PC-3 (cell line): ENCODE measurements around the gene AGRP. TPM values are rescaled to one million over a fixed set of nuclear protein-coding genes. Genes with fewer than 3 reads are reported as not detected.

Experiments used
- ATAC-seq: fragments of 200-7000 bp; cut with Tn5 transposase; 2 replicates; pipeline ENCODE4 v1.9.1; 2020; ENCODE audit warnings: mild to moderate bottlenecking, moderate library complexity
- BruUV-seq: library from RNA; stranded (reverse); fragments of 400-500 nt; replicated peaks from 2 replicates; lab custom pipeline; 2021; lab: Mats Ljungman, UMichigan
- CTCF ChIA-PET: fragments of 300-600 bp; sonication (Branson Sonifier 250); formaldehyde crosslinking; loops from one replicate; lab custom pipeline; 2022; ENCODE audit warnings: antibody characterized with exemption; lab: Charles Lee
- POLR2A ChIA-PET: fragments of 300-600 bp; sonication (Branson Sonifier 250); formaldehyde crosslinking; loops from one replicate; lab custom pipeline; 2022; ENCODE audit warnings: antibody characterized with exemption; ENCODE audit not compliant: unreplicated experiment; lab: Charles Lee
- DNase-seq: peaks from one replicate; pipeline ENCODE4 v3.0.0-alpha.2; 2015
- H2AFZ ChIP-seq: fragments of 300-600 bp; sonication (generic); 2 replicates; pipeline ENCODE4 v1.6.0; 2016; ENCODE audit warnings: antibody characterized with exemption, low read length
- H3F3A ChIP-seq: fragments of 300-600 bp; sonication (generic); one replicate; pipeline ENCODE4 v1.6.0; 2017; ENCODE audit warnings: antibody characterized with exemption, low read length, control low read depth, mild to moderate bottlenecking; ENCODE audit not compliant: unreplicated experiment
- H3K27ac ChIP-seq: fragments of 300-600 bp; sonication (generic); 2 replicates; pipeline ENCODE4 v1.5.1; 2016; ENCODE audit warnings: mild to moderate bottlenecking, low read length
- H3K27me3 ChIP-seq: fragments of 300-600 bp; sonication (generic); 2 replicates; pipeline ENCODE4 v1.6.1; 2016; ENCODE audit warnings: low read length, mixed read lengths
- H3K36me3 ChIP-seq: fragments of 300-600 bp; sonication (generic); 2 replicates; pipeline ENCODE4 v1.6.1; 2016; ENCODE audit warnings: low read depth, mixed run types, low read length, mixed read lengths
- H3K4me1 ChIP-seq: fragments of 300-600 bp; sonication (generic); 2 replicates; pipeline ENCODE4 v1.5.1; 2016; ENCODE audit warnings: low read length; ENCODE audit not compliant: insufficient read depth
- H3K4me2 ChIP-seq: fragments of 300-600 bp; sonication (generic); 2 replicates; pipeline ENCODE4 v1.6.0; 2016; ENCODE audit warnings: low read length
- H3K4me3 ChIP-seq: fragments of 300-600 bp; sonication (generic); 2 replicates; pipeline ENCODE4 v1.5.1; 2016; ENCODE audit warnings: mild to moderate bottlenecking, low read length, mixed read lengths
- H3K79me2 ChIP-seq: fragments of 300-600 bp; sonication (generic); 2 replicates; pipeline ENCODE4 v1.6.1; 2017; ENCODE audit warnings: low read length, mixed read lengths
- H3K9ac ChIP-seq: fragments of 300-600 bp; sonication (generic); 2 replicates; pipeline ENCODE4 v1.6.0; 2016; ENCODE audit warnings: mild to moderate bottlenecking, low read length
- H3K9me2 ChIP-seq: fragments of 300-600 bp; sonication (generic); replicated peaks from 2 replicates; pipeline ENCODE4 v1.6.1; 2016; ENCODE audit warnings: mixed run types, low read length, mixed read lengths
- H3K9me3 ChIP-seq: fragments of 300-600 bp; sonication (generic); 2 replicates; pipeline ENCODE4 v1.6.1; 2016; ENCODE audit warnings: low read length, mixed read lengths
- H4K20me1 ChIP-seq: fragments of 300-600 bp; sonication (generic); 2 replicates; pipeline ENCODE4 v1.6.1; 2016; ENCODE audit warnings: low read length, mixed read lengths
- CTCF ChIP-seq: fragments of 300-600 bp; sonication (generic); conservative IDR thresholded peaks from 2 replicates; pipeline ENCODE4 v1.5.1; 2017; ENCODE audit warnings: antibody characterized with exemption, low read depth, mild to moderate bottlenecking, low read length
- EZH2 ChIP-seq: fragments of 300-600 bp; sonication (generic); IDR thresholded peaks from one replicate; pipeline ENCODE4 v1.6.1; 2017; ENCODE audit warnings: antibody characterized with exemption, mild to moderate bottlenecking, low read length; ENCODE audit not compliant: unreplicated experiment
- EZH2phosphoT487 ChIP-seq: fragments of 300-600 bp; sonication (generic); IDR thresholded peaks from 2 replicates; pipeline ENCODE4 v1.6.1; 2018; ENCODE audit warnings: mild to moderate bottlenecking, antibody characterized with exemption, low read length, borderline replicate concordance
- intact Hi-C: fragments of 100-400 bp; cut with micrococcal nuclease; formaldehyde crosslinking; loops from 2 replicates; pipeline ENCODE4 v1.9.0; 2023
- total RNA-seq: library from RNA; depleted of rRNA; stranded (reverse); fragments of >200 nt; gene quantifications from 2 replicates; pipeline ENCODE4 v1.2.3, GENCODE V29; 2014

Gene AGRP
- total RNA-seq, 1 experiment from 2014 or later = not detected

- H3K9me3 ChIP-seq = no peaks in the 10 kb centered on the region
- no peak for TF ChIP-seq CTCF
- no peak for TF ChIP-seq EZH2phosphoT487
- no peak for TF ChIP-seq EZH2
- H3K36me3 ChIP-seq = no peaks in the 10 kb centered on the region
- ATAC-seq = no peak
- H3K9me2 ChIP-seq = no peaks in the 10 kb centered on the region
- no peaks in the 10 kb centered on the region for H3K4me1 ChIP-seq
- no peaks in the 10 kb centered on the region for H3K27me3 ChIP-seq
- BruUV-seq = no TSS peak
- no peak overlapping the region for H3K9ac ChIP-seq
- POLR2A ChIA-PET = no interaction called here
- H3K79me2 ChIP-seq = no peaks in the 10 kb centered on the region
- no peaks in the 10 kb centered on the region for H3F3A ChIP-seq
- CTCF ChIA-PET = no interaction called here
- H4K20me1 ChIP-seq = no peaks in the 10 kb centered on the region
- H3K4me2 ChIP-seq = no peak overlapping the region
- DNase-seq = no peak
- no peak overlapping the region for H3K4me3 ChIP-seq
- intact Hi-C loops = no loop called here
- no peak overlapping the region for H2AFZ ChIP-seq
- no peak overlapping the region for H3K27ac ChIP-seq
These were observed 40.6 kb downstream of the AGRP start for GRCh38 chr16:67442581-67443255.

GRCh38 chr16:67441907-67442306 is 41.4 kb downstream of the AGRP start:
- no peaks in the 10 kb centered on the region for H3K36me3 ChIP-seq
- ChIA-PET CTCF (no interaction called here), POLR2A (no interaction called here)
- no peak for ATAC-seq
- no peaks in the 10 kb centered on the region for H3K79me2 ChIP-seq
- H3K4me2 ChIP-seq = no peak overlapping the region
- H3K4me1 ChIP-seq = no peaks in the 10 kb centered on the region
- H3K9me3 ChIP-seq = no peaks in the 10 kb centered on the region
- DNase-seq = no peak
- H3K9ac ChIP-seq = no peak overlapping the region
- TF ChIP-seq CTCF (no peak), EZH2 (no peak), EZH2phosphoT487 (no peak)
- no peaks in the 10 kb centered on the region for H4K20me1 ChIP-seq
- H2AFZ ChIP-seq = no peak overlapping the region
- BruUV-seq = no TSS peak
- H3K27ac ChIP-seq = no peak overlapping the region
- no peaks in the 10 kb centered on the region for H3K27me3 ChIP-seq
- no peak overlapping the region for H3K4me3 ChIP-seq
- no peaks in the 10 kb centered on the region for H3K9me2 ChIP-seq
- intact Hi-C loops = no loop called here
- H3F3A ChIP-seq = no peaks in the 10 kb centered on the region

GRCh38 chr16:67441271-67441753 is 42.0 kb downstream of the AGRP start:
- Histone ChIP-seq H3K27me3 (no peaks in the 10 kb centered on the region), H2AFZ (no peak overlapping the region), H3F3A (no peaks in the 10 kb centered on the region), H3K36me3 (no peaks in the 10 kb centered on the region), H3K9me3 (no peaks in the 10 kb centered on the region), H3K9me2 (no peaks in the 10 kb centered on the region), H3K79me2 (no peaks in the 10 kb centered on the region), H4K20me1 (no peaks in the 10 kb centered on the region), H3K4me3 (no peak overlapping the region), H3K27ac (no peak overlapping the region), H3K4me2 (no peak overlapping the region), H3K9ac (no peak overlapping the region), H3K4me1 (no peaks in the 10 kb centered on the region)
- ChIA-PET POLR2A (no interaction called here), CTCF (no interaction called here)
- intact Hi-C loops = no loop called here
- BruUV-seq = no TSS peak
- no peak for ATAC-seq
- TF ChIP-seq EZH2phosphoT487 (no peak), CTCF (no peak), EZH2 (no peak)
- no peak for DNase-seq
